ENCODE data around the gene VASP.

GRCh38 chr19:45528744-45529419 lies 21.6 kb downstream of the VASP start:
- TF ChIP-seq CTCF (IDR thresholded peaks at IDR 0.05) (no peak), POLR2A (IDR thresholded peaks at IDR 0.05) (no peak)

All from right lobe of liver (tissue), 4 donors.